NCI-H460 (cell line): Measurements from ENCODE around the gene DGLUCY. TPM values are rescaled to one million over a fixed set of nuclear protein-coding genes. Genes with fewer than 3 reads are reported as not detected.

Experiments used
- DNase-seq: peaks from one replicate; pipeline ENCODE4 v3.0.0-alpha.2; 2016; ENCODE audit warnings: low read depth; ENCODE audit errors: extremely low read depth
- small RNA-seq, 2 experiments: library from RNA; depleted of rRNA; stranded (forward); fragments of <200 nt; gene quantifications; one replicate each; pipeline ENCODE3, GENCODE V24; 2014
- total RNA-seq: library from RNA; depleted of rRNA; stranded (reverse); fragments of >200 nt; shearing (Covaris generic); gene quantifications from 2 replicates; pipeline ENCODE4 v1.2.3, GENCODE V29; 2014; rRNA removed

DGLUCY gene
- total RNA-seq, 1 experiment from 2014 or later = 8.3 TPM

DNA sequence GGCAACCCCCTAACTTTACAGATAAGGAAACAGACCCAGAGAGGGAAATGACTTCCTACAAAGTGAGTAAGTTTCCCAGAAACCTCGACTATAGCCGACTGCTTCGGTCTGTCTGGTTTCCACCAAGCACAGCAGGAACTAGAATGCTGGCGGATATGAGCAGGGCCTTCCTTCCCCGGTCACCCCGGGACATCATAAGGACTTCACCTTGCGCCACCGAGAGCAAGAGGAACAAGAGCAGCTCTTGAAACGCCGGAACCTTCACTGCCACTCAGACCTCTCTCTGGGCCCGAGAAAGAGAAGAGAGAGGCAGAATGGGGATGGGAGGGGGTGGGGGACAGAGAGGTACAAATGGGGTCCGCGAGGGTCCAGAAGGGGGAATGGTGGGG lies 160.0 kb downstream of the DGLUCY start:
- DNase-seq = no peak

DNA sequence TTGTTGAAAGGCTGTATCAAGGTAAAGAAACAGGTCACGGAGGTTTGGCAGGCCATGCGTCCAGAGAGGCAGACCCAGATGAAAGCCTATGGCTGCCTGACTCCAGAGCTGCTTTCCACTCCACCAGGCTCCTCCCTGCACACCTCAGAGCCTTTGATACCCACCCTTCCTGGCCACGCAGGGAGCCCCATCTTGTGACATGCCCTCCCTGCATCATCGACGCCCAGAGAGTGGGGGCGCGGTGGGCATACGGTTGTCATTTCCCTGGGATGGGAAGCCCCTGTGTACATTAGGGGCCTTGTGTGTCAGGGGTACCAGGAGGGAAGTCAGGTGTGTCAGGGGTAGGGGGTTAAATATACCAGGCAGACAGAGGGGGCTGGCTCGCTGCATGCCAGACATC lies 160.9 kb downstream of the DGLUCY start:
- DNase-seq = no peak

Small RNA genes within 50 kb of the gene (small RNA-seq; reads per million reads assigned to genes)
- gene RNU7-30P = 0 reads per million in 2 experiments
- gene SNORA11B = 0.23 to 1.5 reads per million in 2 experiments

Other genes starting within 250 kb of the DGLUCY start
- gene RPS6KA5, start 53.4 kb upstream of the DGLUCY start, total RNA-seq = 4.6 TPM in 2 replicates
- gene GPR68, start 130.6 kb downstream of the DGLUCY start, total RNA-seq = not detected in 2 replicates